Pulmonary artery endothelial cell (primary cell): ENCODE measurements around the gene CLEC9A. TPM values are rescaled to one million over a fixed set of nuclear protein-coding genes. Genes with fewer than 3 reads are reported as not detected.

ENCODE experiments used
- DNase-seq: peaks from one replicate; pipeline ENCODE4 v3.0.0-alpha.2; 2011; ENCODE audit warnings: low read depth, low spot score
- total RNA-seq: library from RNA; depleted of rRNA; stranded (reverse); fragments of >200 nt; gene quantifications from 2 replicates; pipeline ENCODE4 v1.2.3, GENCODE V29; 2014

Gene CLEC9A
- total RNA-seq, 1 donor from 2014 or later = not detected

- DNase-seq = no peak
Measured at GRCh38 chr12:10110256-10110844, 79.9 kb downstream of the CLEC9A start.

GRCh38 chr12:10111451-10111850, 81.0 kb downstream of the CLEC9A start:
- no peak for DNase-seq

GRCh38 chr12:10113075-10113474, 82.6 kb downstream of the CLEC9A start:
- DNase-seq = no peak

- no peak for DNase-seq
Measured at GRCh38 chr12:10113920-10114319, 83.4 kb downstream of the CLEC9A start.

GRCh38 chr12:10115311-10115710, 84.8 kb downstream of the CLEC9A start:
- no peak for DNase-seq

Other genes starting within 250 kb of the CLEC9A start
- gene KLRF1, start 203.2 kb upstream of the CLEC9A start, total RNA-seq = 0.07 and 0.11 TPM in 2 replicates
- gene CLEC2B, start 161.3 kb upstream of the CLEC9A start, total RNA-seq = 11.9 and 39.8 TPM in 2 replicates
- not detected in 2 replicates for gene KLRF2, start 149.2 kb upstream of the CLEC9A start, total RNA-seq
- gene CLEC2A, start 98.3 kb upstream of the CLEC9A start, total RNA-seq = not detected in 2 replicates
- gene CLEC12A, start 59.3 kb upstream of the CLEC9A start, total RNA-seq = not detected in 2 replicates
- 0.18 TPM in 1 of 2 replicates, not detected in the other for gene CLEC1B, start 31.6 kb upstream of the CLEC9A start, total RNA-seq
- 0.35 and 0.46 TPM in 2 replicates for gene CLEC12B, start 20.1 kb upstream of the CLEC9A start, total RNA-seq
- gene CLEC1A, start 68.3 kb downstream of the CLEC9A start, total RNA-seq = 3.6 and 16.0 TPM in 2 replicates
- gene CLEC7A, start 99.5 kb downstream of the CLEC9A start, total RNA-seq = 0.07 TPM in 2 replicates
- not detected in 2 replicates for gene OLR1, start 141.4 kb downstream of the CLEC9A start, total RNA-seq
- not detected in 2 replicates for gene TMEM52B, start 148.3 kb downstream of the CLEC9A start, total RNA-seq
- 48.4 and 73.1 TPM in 2 replicates for gene GABARAPL1, start 182.2 kb downstream of the CLEC9A start, total RNA-seq